Smooth muscle cell (in vitro differentiated cells): Measurements from ENCODE around the gene CCDC102B. TPM values are rescaled to one million over a fixed set of nuclear protein-coding genes. Genes with fewer than 3 reads are reported as not detected.

ENCODE experiments used
- DNase-seq: peaks from one replicate; lab custom pipeline; 2025; ENCODE audit not compliant: unreplicated experiment; lab: John Stamatoyannopoulos, UW
- H2AFZ ChIP-seq: fragments of 200-600 bp; sonication (generic); 2 replicates; pipeline ENCODE4 v1.6.0; 2016; ENCODE audit warnings: antibody characterized with exemption, low read depth, mild to moderate bottlenecking
- H3F3A ChIP-seq: fragments of 200-600 bp; sonication (generic); 2 replicates; pipeline ENCODE4 v1.6.0; 2017; ENCODE audit warnings: antibody characterized with exemption, low read depth
- H3K27ac ChIP-seq: fragments of 200-600 bp; sonication (generic); 2 replicates; pipeline ENCODE4 v1.5.1; 2016; ENCODE audit warnings: low read depth, mild to moderate bottlenecking
- H3K27me3 ChIP-seq: fragments of 200-600 bp; sonication (generic); 2 replicates; pipeline ENCODE4 v1.6.1; 2016; ENCODE audit warnings: low read depth, mild to moderate bottlenecking
- H3K36me3 ChIP-seq: fragments of 200-600 bp; sonication (generic); 2 replicates; pipeline ENCODE4 v1.5.1; 2016; ENCODE audit warnings: low read depth
- H3K4me1 ChIP-seq: fragments of 200-600 bp; sonication (generic); 2 replicates; pipeline ENCODE4 v1.5.1; 2016; ENCODE audit warnings: low read depth
- H3K4me2 ChIP-seq: fragments of 200-600 bp; sonication (generic); 2 replicates; pipeline ENCODE4 v1.6.0; 2016; ENCODE audit warnings: mild to moderate bottlenecking
- H3K4me3 ChIP-seq: fragments of 200-600 bp; sonication (generic); 2 replicates; pipeline ENCODE4 v1.5.1; 2016; ENCODE audit warnings: mild to moderate bottlenecking
- H3K79me2 ChIP-seq: fragments of 200-600 bp; sonication (generic); 2 replicates; pipeline ENCODE4 v1.6.0; 2016; ENCODE audit warnings: low read depth, mild to moderate bottlenecking
- H3K9ac ChIP-seq: fragments of 200-600 bp; sonication (generic); 2 replicates; pipeline ENCODE4 v1.6.0; 2016; ENCODE audit warnings: low read depth
- H3K9me3 ChIP-seq: fragments of 200-600 bp; sonication (generic); replicated peaks from 2 replicates; pipeline ENCODE4 v1.5.1; 2016; ENCODE audit warnings: low read depth
- H4K20me1 ChIP-seq: fragments of 200-600 bp; sonication (generic); 2 replicates; pipeline ENCODE4 v1.6.0; 2016; ENCODE audit warnings: low read depth
- WGBS: methylation state at CpG from one replicate; pipeline ENCODE4 v1.1.7; 2016; ENCODE audit warnings: low lambda C conversion rate; 5-methylcytosine and 5-hydroxymethylcytosine counted together
- polyA plus RNA-seq: library from polyadenylated mRNA; unstranded; fragments of >200 nt; fragmentation: Nextera tagmentation; extraction: Ambion mirVana; gene quantifications from 2 replicates; pipeline ENCODE4 v1.2.1, GENCODE V29; 2016
- total RNA-seq: library from RNA; depleted of rRNA; stranded (reverse); fragments of >200 nt; gene quantifications from 2 replicates; pipeline ENCODE4 v1.2.3, GENCODE V29; 2014
- TF ChIP-seq, protein P1 (sequence below): fragments of 200-600 bp; sonication (generic); IDR thresholded peaks from 2 replicates; pipeline ENCODE4 v1.5.1; 2017; ENCODE audit warnings: borderline replicate concordance, mild to moderate bottlenecking, antibody characterized with exemption; ENCODE audit not compliant: insufficient read depth, poor library complexity, severe bottlenecking

Gene CCDC102B
- total and polyA plus RNA-seq, 2 experiments from 2014 or later: 9.7 to 10.3 TPM

DNA sequence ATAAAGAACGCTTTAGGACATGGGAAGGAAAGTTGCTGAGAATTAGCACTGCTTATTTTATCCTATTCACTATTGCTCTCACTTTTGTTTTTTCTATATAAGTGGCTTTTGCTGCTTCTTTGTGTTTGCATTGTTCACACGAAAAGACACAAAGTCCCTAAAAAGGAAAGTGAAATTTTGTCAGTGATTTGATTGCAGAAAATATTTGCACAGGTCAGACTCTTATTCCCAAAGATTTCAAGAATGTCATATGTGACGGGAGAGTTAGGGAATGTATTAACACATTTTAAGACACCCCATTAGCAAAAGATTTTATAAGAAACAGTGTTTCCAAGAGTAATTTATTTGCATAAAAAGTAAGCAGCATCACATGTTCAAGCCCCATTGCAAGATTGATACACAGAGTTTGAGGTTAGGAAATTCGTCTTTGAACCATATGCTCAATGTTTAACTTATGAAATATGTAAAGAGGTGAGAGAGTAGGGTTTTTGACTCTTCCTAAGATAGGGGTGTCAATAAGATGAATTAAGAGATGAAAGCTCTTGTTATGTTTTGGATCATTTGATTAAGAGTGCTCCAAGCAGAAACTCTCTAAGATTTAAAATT is 57.0 kb downstream of the CCDC102B start:
- Histone ChIP-seq H2AFZ (no peak overlapping the region), H3F3A (no peaks in the 10 kb centered on the region), H3K9ac (no peak overlapping the region), H3K4me3 (no peak overlapping the region), H3K27me3 (no peaks in the 10 kb centered on the region), H3K9me3 (no peaks in the 10 kb centered on the region), H3K79me2 (no peaks in the 10 kb centered on the region), H3K4me1 (no peaks in the 10 kb centered on the region), H3K36me3 (no peaks in the 10 kb centered on the region), H3K27ac (no peak overlapping the region), H3K4me2 (no peak overlapping the region), H4K20me1 (no peaks in the 10 kb centered on the region)
- TF ChIP-seq, protein P1, sequence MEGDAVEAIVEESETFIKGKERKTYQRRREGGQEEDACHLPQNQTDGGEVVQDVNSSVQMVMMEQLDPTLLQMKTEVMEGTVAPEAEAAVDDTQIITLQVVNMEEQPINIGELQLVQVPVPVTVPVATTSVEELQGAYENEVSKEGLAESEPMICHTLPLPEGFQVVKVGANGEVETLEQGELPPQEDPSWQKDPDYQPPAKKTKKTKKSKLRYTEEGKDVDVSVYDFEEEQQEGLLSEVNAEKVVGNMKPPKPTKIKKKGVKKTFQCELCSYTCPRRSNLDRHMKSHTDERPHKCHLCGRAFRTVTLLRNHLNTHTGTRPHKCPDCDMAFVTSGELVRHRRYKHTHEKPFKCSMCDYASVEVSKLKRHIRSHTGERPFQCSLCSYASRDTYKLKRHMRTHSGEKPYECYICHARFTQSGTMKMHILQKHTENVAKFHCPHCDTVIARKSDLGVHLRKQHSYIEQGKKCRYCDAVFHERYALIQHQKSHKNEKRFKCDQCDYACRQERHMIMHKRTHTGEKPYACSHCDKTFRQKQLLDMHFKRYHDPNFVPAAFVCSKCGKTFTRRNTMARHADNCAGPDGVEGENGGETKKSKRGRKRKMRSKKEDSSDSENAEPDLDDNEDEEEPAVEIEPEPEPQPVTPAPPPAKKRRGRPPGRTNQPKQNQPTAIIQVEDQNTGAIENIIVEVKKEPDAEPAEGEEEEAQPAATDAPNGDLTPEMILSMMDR: no peak
- DNase-seq: no peak
- 83% methylated on average over 4 of the region's 4 CpGs for WGBS

DNA sequence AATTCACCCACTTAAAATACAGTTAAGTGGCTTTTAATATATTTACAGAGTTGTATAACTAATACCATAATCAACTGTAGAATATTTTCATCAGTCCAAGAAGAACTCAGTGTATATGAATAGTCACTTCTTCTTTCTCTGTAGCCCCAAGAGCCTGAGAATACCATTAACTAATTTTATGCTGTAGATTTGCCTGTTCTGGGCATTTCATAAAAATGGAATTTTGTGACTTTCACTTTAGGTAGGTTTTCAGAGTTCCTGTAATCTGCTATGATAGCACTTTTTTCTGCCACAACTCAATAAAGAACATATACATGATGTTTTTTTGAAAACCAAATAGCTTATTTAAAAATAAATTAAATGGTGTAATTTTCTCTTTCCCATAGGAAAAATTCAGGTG is 57.6 kb downstream of the CCDC102B start:
- H3K9ac ChIP-seq: no peak overlapping the region
- no peaks in the 10 kb centered on the region for H3K27me3 ChIP-seq
- no peaks in the 10 kb centered on the region for H4K20me1 ChIP-seq
- H3K79me2 ChIP-seq: no peaks in the 10 kb centered on the region
- H3K9me3 ChIP-seq: no peaks in the 10 kb centered on the region
- no peak overlapping the region for H2AFZ ChIP-seq
- no peak overlapping the region for H3K27ac ChIP-seq
- H3K4me1 ChIP-seq: no peaks in the 10 kb centered on the region
- no peaks in the 10 kb centered on the region for H3K36me3 ChIP-seq
- no peak overlapping the region for H3K4me2 ChIP-seq
- no peak overlapping the region for H3K4me3 ChIP-seq
- no peak for DNase-seq
- TF ChIP-seq, protein P1: no peak
- H3F3A ChIP-seq: no peaks in the 10 kb centered on the region

DNA sequence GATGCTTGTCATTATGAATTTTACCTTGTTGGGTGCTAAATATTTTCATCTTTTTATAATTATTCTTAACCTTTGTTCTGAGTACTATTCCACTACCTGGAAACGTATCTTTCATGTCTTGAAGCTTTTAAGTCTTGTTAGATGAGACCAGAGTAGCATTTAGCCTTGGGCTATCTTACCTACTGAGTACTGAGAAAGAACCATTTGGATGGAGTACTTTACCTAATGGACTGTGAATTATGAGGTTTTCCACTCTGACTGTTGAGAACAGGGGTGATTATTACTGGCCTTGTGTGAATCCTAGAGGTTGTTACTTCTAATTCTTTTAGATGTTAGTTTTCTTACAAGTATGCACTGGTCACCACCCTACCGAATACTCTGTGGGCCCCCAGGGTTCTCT is 63.5 kb downstream of the CCDC102B start:
- Histone ChIP-seq H3K79me2 (no peaks in the 10 kb centered on the region), H3K27me3 (no peaks in the 10 kb centered on the region), H3K9me3 (no peaks in the 10 kb centered on the region), H4K20me1 (no peaks in the 10 kb centered on the region), H3K4me3 (no peak overlapping the region), H3K4me1 (no peaks in the 10 kb centered on the region), H3K36me3 (no peaks in the 10 kb centered on the region), H3K4me2 (no peak overlapping the region), H3F3A (no peaks in the 10 kb centered on the region), H2AFZ (no peak overlapping the region), H3K27ac (no peak overlapping the region), H3K9ac (no peak overlapping the region)
- TF ChIP-seq, protein P1: no peak
- WGBS: 65% methylated on average over 2 of the region's 2 CpGs
- no peak for DNase-seq

DNA sequence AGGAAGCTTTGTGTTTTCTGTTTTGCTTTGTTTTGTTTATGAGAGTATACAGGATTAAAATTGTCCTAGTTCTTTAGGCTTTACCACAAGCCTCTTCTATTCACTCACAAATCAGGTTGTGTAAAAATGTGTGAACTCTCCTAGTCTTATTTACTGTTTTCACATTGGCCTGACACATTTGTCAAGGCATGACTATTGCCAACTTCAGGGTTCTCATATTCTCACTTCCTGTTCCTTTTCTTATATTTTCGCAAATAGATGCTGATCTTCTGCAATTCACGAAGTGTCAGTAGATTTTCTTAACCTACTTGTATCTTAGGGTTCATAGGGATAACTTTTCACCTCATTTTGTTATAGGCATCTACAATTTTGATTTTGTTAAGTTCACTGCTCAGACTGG is 67.1 kb downstream of the CCDC102B start:
- Histone ChIP-seq H3K9ac (no peak overlapping the region), H3K27ac (no peak overlapping the region), H3K79me2 (no peaks in the 10 kb centered on the region), H3K27me3 (no peaks in the 10 kb centered on the region), H3K4me2 (no peak overlapping the region), H3K36me3 (no peaks in the 10 kb centered on the region), H4K20me1 (no peaks in the 10 kb centered on the region), H3K4me3 (no peak overlapping the region), H3F3A (no peaks in the 10 kb centered on the region), H3K9me3 (no peaks in the 10 kb centered on the region), H2AFZ (no peak overlapping the region), H3K4me1 (no peaks in the 10 kb centered on the region)
- WGBS: 88% methylated on average over 2 of the region's 2 CpGs
- TF ChIP-seq, protein P1: no peak
- no peak for DNase-seq
